Liver (tissue), 4 donors: ENCODE results near the gene OSGIN1. TPM values are rescaled to one million over a fixed set of nuclear protein-coding genes. Genes with fewer than 3 reads are reported as not detected.

Experiments used
- polyA plus RNA-seq, 2 donors: library from polyadenylated mRNA; stranded (reverse) in 1 of 2; unstranded in 1 of 2; fragments of 200-250 nt in 1 of 2; fragments of >200 nt in 1 of 2; fragmentation: Nextera tagmentation in 1 of 2; extraction: Ambion mirVana in 1 of 2; gene quantifications; one replicate each; pipeline versions ENCODE4 v1.2.1 to v1.2.3, GENCODE V29; 2013 to 2015
- total RNA-seq, 2 donors: library from RNA; depleted of rRNA; stranded (reverse); fragments of >200 nt; gene quantifications; one replicate each; pipeline ENCODE4 v1.2.3, GENCODE V29; 2014
- donor health status: healthy.
- donor health status: healthy.
- donor health status: healthy.

OSGIN1 gene
- total and polyA plus RNA-seq, 4 donors = 7.1 to 90.4 (median 60.4) TPM

Other genes with a start within 250 kb of the OSGIN1 start
- gene HSBP1, start 145.3 kb upstream of the OSGIN1 start, total RNA-seq = 10 to 100 TPM in 1 of 2 donors, 1 to 10 TPM in 1; 5.1 to 57.2 TPM
- 100 to 1,000 TPM in 1 of 2 donors, 10 to 100 TPM in 1; 19.4 to 106 TPM for gene HSBP1, start 145.3 kb upstream of the OSGIN1 start, polyA plus RNA-seq
- gene MLYCD, start 54.1 kb upstream of the OSGIN1 start, total RNA-seq = 10 to 100 TPM in 1 of 2 donors, 1 to 10 TPM in 1; 3.7 to 24.4 TPM
- gene MLYCD, start 54.1 kb upstream of the OSGIN1 start, polyA plus RNA-seq = 1 to 10 TPM; 7.1 to 7.8 TPM
- 1 to 10 TPM in 1 of 2 donors, not detected in 1; 2.7 TPM for gene NECAB2, start 15.0 kb downstream of the OSGIN1 start, total RNA-seq
- 1 to 10 TPM; 2.9 to 3.8 TPM for gene NECAB2, start 15.0 kb downstream of the OSGIN1 start, polyA plus RNA-seq
- gene SLC38A8, start 89.6 kb downstream of the OSGIN1 start, total RNA-seq = under 1 TPM; 0.08 to 0.42 TPM
- gene SLC38A8, start 89.6 kb downstream of the OSGIN1 start, polyA plus RNA-seq = 1 to 10 TPM in 1 of 2 donors, under 1 TPM in 1; 0.22 to 1.0 TPM
- gene MBTPS1, start 163.7 kb downstream of the OSGIN1 start, total RNA-seq = 10 to 100 TPM; 32.6 to 65.0 TPM
- 10 to 100 TPM; 21.1 to 29.0 TPM for gene MBTPS1, start 163.7 kb downstream of the OSGIN1 start, polyA plus RNA-seq
- gene HSDL1, start 191.9 kb downstream of the OSGIN1 start, total RNA-seq = 1 to 10 TPM; 6.8 to 9.6 TPM
- 1 to 10 TPM; 3.0 to 3.8 TPM for gene HSDL1, start 191.9 kb downstream of the OSGIN1 start, polyA plus RNA-seq
- under 1 TPM; under 0.01 to 0.08 TPM for gene DNAAF1, start 192.1 kb downstream of the OSGIN1 start, total RNA-seq
- under 1 TPM in 1 of 2 donors, not detected in 1; 0.06 TPM for gene DNAAF1, start 192.1 kb downstream of the OSGIN1 start, polyA plus RNA-seq
- gene TAF1C, start 233.8 kb downstream of the OSGIN1 start, total RNA-seq = 10 to 100 TPM; 10.4 to 34.5 TPM
- 10 to 100 TPM; 10.2 to 12.1 TPM for gene TAF1C, start 233.8 kb downstream of the OSGIN1 start, polyA plus RNA-seq
- gene ADAD2, start 237.9 kb downstream of the OSGIN1 start, total RNA-seq = under 1 TPM in 1 of 2 donors, not detected in 1; 0.33 TPM
- under 1 TPM; 0.14 to 0.44 TPM for gene ADAD2, start 237.9 kb downstream of the OSGIN1 start, polyA plus RNA-seq